ENCODE measurements around the gene TRIM47.

The TRIM47 gene

DNA sequence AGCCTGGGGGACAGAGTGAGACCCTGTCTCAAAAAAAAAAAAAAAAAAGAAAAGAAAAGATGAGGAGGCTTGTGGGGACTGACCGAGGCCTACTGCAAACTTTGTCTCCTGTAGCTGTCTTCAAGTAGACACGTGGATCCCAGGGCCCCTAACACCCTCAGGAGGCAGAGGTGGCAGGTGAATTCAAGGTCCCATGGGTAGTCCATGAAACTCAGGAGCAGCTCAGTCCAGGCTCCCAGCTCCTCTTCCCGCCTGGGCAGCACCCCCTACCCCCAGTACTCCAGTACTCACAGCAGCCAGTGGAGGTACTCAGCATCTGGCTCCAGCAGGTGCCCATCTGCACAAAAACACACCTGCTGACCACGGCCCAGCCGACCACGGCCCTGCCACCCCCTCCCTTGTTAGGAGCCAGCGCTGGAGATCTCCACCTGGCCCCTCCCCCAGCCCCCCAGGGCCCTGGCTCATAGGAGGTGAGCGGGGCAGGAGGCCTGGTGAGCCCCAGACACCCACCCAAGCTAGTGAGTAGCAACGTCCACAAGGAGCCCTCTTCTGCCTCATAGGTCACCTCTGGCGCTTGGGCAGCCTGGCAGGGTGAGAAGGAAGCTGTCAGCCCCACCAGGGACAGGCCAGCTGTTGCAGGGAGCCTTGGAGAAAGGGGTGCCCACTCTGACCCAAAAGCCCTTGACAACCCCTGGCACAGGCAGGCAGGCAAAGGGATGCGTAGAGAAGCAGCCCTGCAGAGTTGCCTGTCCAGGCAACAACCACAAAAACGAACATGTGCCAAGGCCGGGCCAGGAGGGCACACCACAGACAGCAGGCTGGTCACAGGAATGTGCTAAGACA lies 22.5 kb upstream of the TRIM47 start:
- DNase-seq (no peak), ATAC-seq (replicated peaks) (no peak)
- Mint-ChIP-seq H3K36me3 (peaks cover 23 to 35% of the 10 kb centered on the region in 2 donors), H3K27ac (no peak overlapping the region), H3K4me3 (no peak overlapping the region), H3K9me3 (no peaks in the 10 kb centered on the region), H3K4me1 (peaks cover 9 to 32% of the 10 kb centered on the region in 2 donors), H3K27me3 (no peaks in the 10 kb centered on the region)

DNA sequence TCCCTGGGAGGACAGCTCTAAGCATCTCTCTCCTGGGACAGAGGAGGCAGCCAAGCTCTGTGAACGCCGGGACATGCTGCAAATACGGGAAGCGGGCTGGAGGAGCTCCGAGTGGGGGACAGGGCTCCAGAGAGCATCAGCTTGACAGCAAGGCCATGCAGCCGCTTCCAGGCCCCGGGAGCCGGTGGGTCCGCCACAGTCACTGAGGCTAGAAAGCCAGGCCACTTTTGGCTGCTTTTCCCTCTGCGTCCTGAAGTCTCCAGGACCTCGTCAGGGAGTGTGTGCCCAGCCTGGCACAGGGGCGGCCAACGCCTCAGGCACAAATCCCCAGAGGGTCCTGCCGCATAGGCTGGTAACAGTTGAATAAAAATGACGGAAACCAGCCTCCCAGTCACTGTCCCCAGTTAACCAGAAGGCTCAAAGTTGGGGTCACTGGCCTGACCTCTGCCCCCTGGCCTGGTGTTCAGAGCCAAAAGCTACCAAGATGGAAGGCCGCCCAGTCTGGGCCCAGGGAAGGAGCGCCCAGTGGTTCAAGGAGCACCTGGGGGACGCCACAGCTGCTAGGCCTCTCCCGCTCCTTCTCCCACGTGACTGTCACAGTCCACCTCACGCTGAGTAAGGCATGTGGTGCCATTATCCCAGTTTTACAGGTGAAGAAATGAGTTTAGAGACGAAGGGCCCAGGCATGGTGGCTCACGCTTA lies 21.5 kb upstream of the TRIM47 start:
- Mint-ChIP-seq H3K36me3 (peaks cover 23 to 43% of the 10 kb centered on the region in 2 donors), H3K27ac (peak overlapping the region; percentile 81), H3K4me3 (no peak overlapping the region), H3K27me3 (no peaks in the 10 kb centered on the region), H3K9me3 (no peaks in the 10 kb centered on the region), H3K4me1 (peaks cover 17 to 37% of the 10 kb centered on the region in 2 donors)
- no peak for DNase-seq
- no peak for ATAC-seq (replicated peaks)

DNA sequence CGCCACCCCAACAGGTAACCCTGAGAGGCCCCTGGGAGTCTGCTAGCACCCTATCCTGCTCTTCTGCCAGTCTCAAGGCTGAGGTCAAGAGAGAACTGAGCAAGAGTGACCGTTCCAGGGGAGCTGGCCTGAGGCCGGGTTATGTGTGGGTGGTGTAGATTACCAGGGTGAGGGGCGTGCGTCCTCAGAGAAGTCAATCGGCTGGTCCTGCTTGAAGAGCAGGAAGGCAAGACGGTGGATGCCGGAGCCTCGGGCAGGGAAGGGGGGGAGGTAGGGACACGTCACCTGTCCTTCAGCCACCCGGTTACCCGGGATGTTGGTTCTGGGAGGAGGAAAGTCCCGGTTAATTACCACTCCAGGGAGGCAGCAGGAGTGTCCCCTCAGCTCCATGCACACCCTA lies 21.0 kb upstream of the TRIM47 start:
- Mint-ChIP-seq H3K4me1 (peaks cover 19 to 43% of the 10 kb centered on the region in 2 donors), H3K4me3 (no peak overlapping the region), H3K9me3 (no peaks in the 10 kb centered on the region), H3K36me3 (peaks cover 25 to 41% of the 10 kb centered on the region in 2 donors), H3K27ac (no peak overlapping the region), H3K27me3 (no peaks in the 10 kb centered on the region)
- DNase-seq (no peak), ATAC-seq (replicated peaks) (no peak)

DNA sequence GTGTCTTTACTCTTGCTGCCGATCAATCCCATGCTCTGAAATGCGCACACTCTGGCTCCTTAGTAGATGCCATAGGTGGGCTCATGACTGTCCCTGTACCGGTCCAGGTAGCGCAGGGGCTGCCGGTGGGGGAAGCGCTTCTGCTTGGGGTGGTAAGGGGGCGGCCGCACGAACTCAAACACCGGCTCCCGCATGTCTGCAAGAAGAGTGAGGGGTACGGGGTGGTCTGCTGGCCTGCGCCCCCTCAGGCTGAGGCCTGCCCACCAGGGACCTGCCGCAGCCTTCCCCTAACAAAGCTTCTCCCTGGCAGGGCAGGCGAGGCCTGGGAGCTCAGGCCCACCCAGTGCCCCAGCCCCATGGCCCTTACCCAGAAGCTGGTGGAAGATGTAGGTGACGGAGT lies 20.4 kb upstream of the TRIM47 start:
- Mint-ChIP-seq H3K36me3 (peaks cover 30 to 47% of the 10 kb centered on the region in 2 donors), H3K27ac (no peak overlapping the region), H3K9me3 (no peaks in the 10 kb centered on the region), H3K27me3 (no peaks in the 10 kb centered on the region), H3K4me1 (peaks cover 23 to 43% of the 10 kb centered on the region in 2 donors), H3K4me3 (no peak overlapping the region)
- DNase-seq (no peak), ATAC-seq (replicated peaks) (no peak)

DNA sequence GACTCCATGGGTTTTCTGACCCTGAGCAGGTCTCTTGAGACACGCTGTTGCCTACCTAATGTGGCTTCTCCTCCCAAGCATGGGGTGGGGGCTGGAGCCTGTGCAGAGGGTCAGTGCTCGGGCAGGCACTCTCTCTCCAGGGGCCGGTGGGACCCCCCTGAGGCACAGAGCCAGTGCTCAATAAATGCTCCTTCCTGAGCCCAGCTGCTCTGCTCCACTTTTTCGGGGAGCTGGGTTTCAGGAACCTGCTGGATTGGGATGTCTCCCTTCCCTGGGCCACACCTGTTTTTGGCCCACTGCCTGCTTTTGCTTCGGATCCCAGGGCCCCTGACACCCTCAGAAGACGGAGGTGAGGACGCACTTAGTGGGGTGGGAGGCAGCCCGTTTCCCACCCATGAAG lies 19.7 kb upstream of the TRIM47 start:
- Mint-ChIP-seq H3K4me3 (no peak overlapping the region), H3K27me3 (no peaks in the 10 kb centered on the region), H3K4me1 (peaks cover 26 to 47% of the 10 kb centered on the region in 2 donors), H3K36me3 (peaks cover 30 to 50% of the 10 kb centered on the region in 2 donors), H3K9me3 (no peaks in the 10 kb centered on the region), H3K27ac (no peak overlapping the region)
- no peak for DNase-seq
- no peak for ATAC-seq (replicated peaks)

DNA sequence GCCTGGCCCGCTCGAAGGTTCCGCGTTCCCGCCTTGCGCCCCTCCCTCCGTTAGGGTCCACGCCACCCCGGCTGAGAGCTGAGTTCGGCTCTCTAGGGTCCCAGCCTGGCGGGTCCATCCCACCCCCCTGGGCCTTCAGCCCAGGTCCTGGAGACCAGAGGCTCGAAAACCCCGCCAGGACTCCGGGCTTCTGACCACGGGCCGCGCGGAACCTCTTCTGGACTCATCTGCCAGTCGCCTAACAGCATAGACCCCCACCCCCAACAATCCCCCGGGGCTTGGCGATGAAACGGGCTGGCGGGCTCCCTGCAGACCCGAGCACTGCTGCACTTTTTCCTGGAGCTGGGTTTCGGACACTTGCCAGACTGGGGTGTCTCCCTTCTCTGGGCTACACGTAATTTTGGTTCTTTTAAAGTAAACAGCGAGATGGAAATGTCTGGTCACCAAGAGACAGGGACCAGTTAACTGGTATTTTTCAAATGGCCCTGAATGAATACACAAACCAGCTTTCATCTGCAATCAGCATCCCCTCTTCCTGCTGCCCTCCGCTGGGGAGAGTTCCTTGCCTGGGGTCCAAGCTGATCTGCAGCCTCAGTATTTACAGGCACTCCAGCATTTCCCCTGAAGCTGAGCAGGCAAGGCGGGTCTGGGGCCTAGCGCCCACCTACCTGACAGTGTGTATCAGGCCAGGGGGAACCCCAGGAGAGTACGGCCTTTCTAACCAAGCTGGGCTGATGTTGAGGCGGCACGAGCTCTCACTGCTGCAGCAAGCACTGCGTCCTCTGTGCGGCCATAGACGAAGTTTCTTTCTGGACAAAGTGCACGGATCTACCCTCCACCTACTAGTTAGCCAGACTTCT lies 19.0 kb upstream of the TRIM47 start:
- Mint-ChIP-seq H3K27ac (peak overlapping the region; percentile 81), H3K4me1 (peaks cover 26 to 47% of the 10 kb centered on the region in 2 donors), H3K27me3 (no peaks in the 10 kb centered on the region), H3K9me3 (no peaks in the 10 kb centered on the region), H3K36me3 (peaks cover 30 to 50% of the 10 kb centered on the region in 2 donors), H3K4me3 (peak overlapping the region; percentile 60 to 78)
- no peak for DNase-seq
- ATAC-seq (replicated peaks): no peak

DNA sequence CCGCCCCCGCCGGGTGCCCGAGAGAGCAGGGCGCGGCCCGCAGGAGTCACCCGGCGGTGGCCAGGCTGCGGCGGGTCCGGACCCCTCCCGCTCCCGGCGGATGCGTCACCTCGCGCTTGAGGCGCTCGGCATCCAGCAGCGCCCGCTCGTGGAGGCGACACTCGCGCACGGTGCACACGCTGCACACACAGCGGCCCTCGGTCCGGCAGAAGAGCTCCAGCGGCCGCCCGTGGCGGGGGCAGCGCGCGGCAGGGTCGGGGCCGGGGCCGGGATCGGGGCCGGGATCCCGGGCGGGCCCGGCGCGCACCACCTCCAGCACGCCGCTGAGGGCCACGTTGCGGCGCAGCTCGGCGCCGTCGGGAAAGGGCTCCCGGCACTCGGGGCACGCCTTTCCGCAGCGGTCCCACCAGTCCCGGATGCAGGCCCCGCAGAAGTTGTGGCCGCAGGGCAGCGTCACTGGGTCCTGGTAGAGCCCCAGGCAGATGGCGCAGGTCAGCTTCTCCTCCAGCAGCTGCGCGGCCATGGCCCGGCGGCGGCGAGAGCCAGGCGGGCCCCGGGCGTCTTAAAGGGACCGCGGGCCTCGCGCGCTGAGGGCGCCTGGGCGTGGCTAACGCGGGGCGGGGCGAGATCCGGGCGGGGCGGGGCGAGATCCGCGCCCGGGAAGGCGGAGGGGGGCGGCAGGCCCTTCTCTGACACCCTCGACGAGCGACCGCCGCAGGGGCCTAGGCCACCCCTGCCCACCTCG lies 18.2 kb upstream of the TRIM47 start, which contains the start of gene TRIM65:
Gene TRIM65 (minus strand): TSS at position 537 of the 745 bp plus-strand sequence. CDS start 14 bp downstream, at position 523.
- H3K27me3 Mint-ChIP-seq: no peaks in the 10 kb centered on the region
- H3K36me3 Mint-ChIP-seq: peaks cover 33 to 51% of the 10 kb centered on the region in 2 donors
- peak within 1 kb of the TSS; percentile 91 for H3K27ac Mint-ChIP-seq
- H3K4me3 Mint-ChIP-seq: peak within 1 kb of the TSS; percentile 78 to 84
- no peaks in the 10 kb centered on the region for H3K9me3 Mint-ChIP-seq
- H3K4me1 Mint-ChIP-seq: peaks cover 26 to 47% of the 10 kb centered on the region in 2 donors
- DNase-seq (peak; percentile 73), ATAC-seq (replicated peaks) (peak; percentile 89)

DNA sequence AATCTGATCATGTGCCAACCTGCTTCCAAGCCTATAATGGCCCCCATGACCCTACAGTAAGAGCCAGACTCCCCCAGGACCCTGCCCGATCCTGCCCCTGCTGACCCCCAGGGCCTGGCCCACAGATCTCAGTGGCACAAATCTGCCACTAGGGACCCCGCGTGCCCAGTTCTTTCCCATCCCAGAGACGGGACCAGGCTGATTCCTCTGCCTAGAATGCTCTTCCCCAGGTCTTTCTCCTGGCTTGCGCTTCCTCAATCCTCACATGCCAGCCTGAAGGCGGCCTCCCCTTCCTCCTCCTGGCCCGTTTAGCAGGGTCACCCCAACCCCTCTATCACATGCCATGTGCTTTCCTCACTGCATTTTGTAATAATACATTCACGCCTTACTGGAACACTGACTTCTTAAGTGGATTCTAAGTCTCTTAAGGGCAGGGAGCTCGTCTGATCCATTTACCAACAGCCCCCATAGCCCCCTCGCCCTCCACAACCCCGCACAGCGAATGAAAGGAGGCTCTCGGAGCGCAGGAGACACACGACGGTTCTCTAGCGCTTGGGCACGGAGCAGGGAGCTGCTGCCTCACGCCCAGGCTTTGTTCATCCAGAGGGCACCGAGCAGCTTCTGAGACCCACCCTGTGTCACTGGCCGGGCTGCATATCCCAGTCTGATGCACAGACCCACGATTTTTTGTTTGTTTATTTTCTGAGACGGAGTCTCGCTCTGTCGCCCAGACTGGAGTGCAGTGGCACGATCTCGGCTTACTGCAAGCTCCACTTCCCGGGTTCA lies 17.2 kb upstream of the TRIM47 start:
- Mint-ChIP-seq H3K4me3 (peak overlapping the region; percentile 78 to 84), H3K9me3 (no peaks in the 10 kb centered on the region), H3K27me3 (no peaks in the 10 kb centered on the region), H3K27ac (peak overlapping the region; percentile 91), H3K4me1 (peaks cover 26 to 49% of the 10 kb centered on the region in 2 donors), H3K36me3 (peaks cover 28 to 48% of the 10 kb centered on the region in 2 donors)
- ATAC-seq (replicated peaks) (peak; percentile 1 to 8), DNase-seq (no peak)

DNA sequence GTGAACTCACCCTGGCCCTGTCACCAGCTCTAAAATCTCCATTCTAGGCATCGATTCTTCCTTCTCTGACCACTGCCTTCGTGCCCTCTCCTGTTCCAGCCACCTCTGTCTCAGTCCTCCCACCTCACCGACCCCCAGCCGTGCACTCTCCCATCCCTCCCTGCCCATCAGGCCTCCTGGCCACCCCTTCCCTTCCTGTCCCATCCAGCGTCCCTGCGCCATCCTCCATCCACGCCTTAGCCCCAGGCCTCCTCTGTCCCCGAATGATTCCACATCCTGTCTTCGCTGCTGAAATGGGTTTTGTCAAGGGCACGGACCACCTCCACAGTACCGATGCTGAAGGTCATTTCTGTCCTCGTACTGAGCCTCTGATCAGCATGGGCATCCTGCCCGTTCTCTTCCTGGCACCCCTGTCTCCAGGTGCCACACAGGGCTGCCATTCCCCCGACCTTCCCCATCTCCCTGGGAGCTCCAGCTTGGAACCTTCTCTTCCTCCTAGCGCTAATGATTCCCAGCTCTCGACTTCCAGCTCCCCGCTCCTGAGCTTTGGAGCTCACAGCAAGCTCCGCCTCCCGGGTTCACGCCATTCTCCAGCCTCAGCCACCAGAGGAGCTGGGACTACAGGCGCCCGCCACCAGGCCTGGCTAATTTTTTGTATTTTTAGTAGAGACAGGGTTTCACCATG lies 15.8 kb upstream of the TRIM47 start:
- H3K27me3 Mint-ChIP-seq: no peaks in the 10 kb centered on the region
- peak overlapping the region; percentile 17 to 62 for H3K4me3 Mint-ChIP-seq
- peaks cover 28 to 53% of the 10 kb centered on the region in 2 donors for H3K4me1 Mint-ChIP-seq
- H3K27ac Mint-ChIP-seq: peak overlapping the region; percentile 66
- no peak for ATAC-seq (replicated peaks)
- no peak for DNase-seq
- no peaks in the 10 kb centered on the region for H3K9me3 Mint-ChIP-seq
- peaks cover 23 to 45% of the 10 kb centered on the region in 2 donors for H3K36me3 Mint-ChIP-seq

DNA sequence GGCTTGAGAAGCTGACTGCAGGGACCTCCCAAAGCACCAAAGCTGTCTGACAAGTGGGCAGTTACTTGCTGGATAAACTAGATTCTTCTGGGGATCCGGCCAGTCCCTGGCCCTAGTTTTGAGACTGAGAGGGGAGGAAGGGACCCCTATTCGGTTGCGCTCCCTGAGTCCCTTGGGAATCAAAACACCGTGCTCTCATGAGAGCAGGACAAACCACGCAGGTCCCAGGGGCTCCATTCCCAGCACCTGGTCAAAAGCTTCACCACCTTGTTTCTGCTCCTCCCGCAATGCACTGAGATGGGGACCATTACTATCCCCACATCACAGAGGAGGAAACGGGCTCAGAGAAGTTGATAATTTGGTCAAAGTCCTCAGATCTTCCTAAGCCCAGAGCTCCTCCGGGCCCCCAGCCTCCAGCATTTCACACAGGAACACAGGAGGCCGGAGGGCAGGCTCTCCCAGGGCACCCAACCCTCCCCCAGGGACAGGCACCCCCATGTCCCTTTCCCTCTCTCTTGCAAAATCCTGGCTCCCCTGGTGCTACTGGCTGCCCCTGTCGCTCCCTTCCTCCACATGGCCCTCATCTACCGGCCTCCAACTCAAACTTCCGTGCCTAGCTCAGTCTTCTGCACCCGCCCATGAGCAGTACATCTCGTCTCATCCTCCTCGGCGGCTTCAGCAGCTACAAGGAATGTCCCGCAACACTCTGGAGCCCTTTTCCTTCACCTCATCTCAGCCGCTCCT lies 15.1 kb upstream of the TRIM47 start:
- Mint-ChIP-seq H3K27ac (peak overlapping the region; percentile 66), H3K4me3 (peak overlapping the region; percentile 17 to 62)

DNA sequence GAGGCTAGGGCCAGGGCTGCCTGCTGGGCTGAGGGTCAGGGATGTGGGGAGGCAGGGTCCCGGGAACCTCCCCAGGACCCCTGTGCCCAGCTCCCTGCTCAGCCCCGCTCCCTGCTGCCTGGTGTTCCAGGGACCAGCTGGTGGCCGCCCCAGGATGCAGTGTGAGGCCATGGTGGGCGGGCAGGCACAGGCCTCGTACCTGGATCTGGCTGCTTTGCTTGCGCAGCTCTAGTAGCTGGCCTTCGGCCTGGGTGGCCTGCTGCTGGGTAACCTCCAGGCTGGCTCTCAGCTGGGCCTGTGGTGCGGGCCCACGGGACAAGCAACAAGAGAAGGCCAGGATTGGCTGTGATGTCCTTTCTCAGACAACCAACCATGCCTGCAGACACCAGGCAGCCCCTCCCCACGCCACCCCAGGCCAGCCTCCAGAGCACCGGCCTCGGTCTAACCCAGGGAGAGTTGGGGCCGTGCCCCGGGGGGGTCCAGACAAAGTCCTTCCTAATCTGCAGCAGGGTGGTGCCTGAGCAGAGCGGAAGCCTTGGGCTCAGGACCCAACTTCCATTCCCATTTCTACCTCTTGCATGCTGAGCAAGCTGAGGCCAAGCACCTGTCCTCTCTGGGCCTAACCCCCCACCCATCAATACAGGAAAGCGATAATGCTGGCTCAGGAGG lies 14.3 kb upstream of the TRIM47 start:
- no peak overlapping the region for H3K4me3 Mint-ChIP-seq
- peaks cover 27 to 42% of the 10 kb centered on the region in 2 donors for H3K4me1 Mint-ChIP-seq
- no peak overlapping the region for H3K27ac Mint-ChIP-seq
- DNase-seq: no peak
- no peak for ATAC-seq (replicated peaks)
- H3K27me3 Mint-ChIP-seq: no peaks in the 10 kb centered on the region
- H3K36me3 Mint-ChIP-seq: peaks cover 15 to 36% of the 10 kb centered on the region in 2 donors
- no peaks in the 10 kb centered on the region for H3K9me3 Mint-ChIP-seq

More for the DNA sequence above, 15.1 kb upstream of the TRIM47 start:
- Mint-ChIP-seq H3K9me3 (no peaks in the 10 kb centered on the region), H3K4me1 (peaks cover 28 to 48% of the 10 kb centered on the region in 2 donors), H3K36me3 (peaks cover 15 to 39% of the 10 kb centered on the region in 2 donors), H3K27me3 (no peaks in the 10 kb centered on the region)
- DNase-seq: no peak
- no peak for ATAC-seq (replicated peaks)

Measured in stimulated activated naive B cell treated with anti-CD40 and anti-IgM and Interleukin-4, amounts not matched to agents 10 μg/mL and 1 μg/mL and 100 μg/mL, for 72 hours (primary cell).